Measurements from ENCODE around the gene NR1I2. TPM values are rescaled to one million over a fixed set of nuclear protein-coding genes. Genes with fewer than 3 reads are reported as not detected.

Gene NR1I2
- total and polyA plus RNA-seq, 9 of the 15 experiments (the other 6 are each of a cell fraction or from before 2014, with no cell fraction given): not detected

DNA sequence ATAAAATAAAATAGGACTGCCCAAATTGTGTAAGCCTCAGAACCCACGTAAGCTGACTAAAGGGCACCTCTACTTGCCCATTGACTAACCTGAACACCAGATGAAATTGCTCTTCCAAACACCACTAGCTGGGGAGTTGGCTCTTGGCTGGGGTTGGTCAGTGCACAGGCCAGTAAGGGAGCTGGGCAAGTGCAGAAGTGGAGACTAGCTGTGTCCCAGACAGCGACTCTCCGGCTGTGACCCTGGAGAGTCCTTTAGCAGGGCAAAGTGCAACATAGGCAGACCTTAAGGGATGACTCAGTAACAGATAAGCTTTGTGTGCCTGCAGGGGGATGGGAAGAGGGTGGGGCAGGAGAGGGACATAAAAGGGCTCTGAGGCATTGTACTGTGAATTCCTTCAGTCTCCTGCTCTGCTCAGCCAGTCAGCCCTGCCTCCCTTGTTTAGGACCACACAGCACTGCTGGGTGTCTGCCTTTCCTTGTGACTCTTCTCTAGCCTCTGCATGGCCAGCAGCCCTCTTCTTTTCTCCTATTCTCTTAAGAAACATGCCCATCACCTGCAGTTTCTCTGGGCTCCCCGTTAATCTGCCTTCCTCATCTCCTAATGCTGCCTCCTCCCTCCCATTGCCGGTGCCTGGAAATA, 13.2 kb downstream of the NR1I2 start (continued):
- TF ChIP-seq SRF (CRISPR knock-in tag; IDR thresholded peaks at IDR 0.05) (peak in 1 of 2 experiments; percentile 60; a peak in 1 of 4 replicates), BHLHE40 (IDR thresholded peaks at IDR 0.05; ENCODE audit: low read length) (peak; percentile 60), NRF1 (conservative IDR thresholded peaks at IDR 0.05 in 1 of 2, IDR thresholded peaks at IDR 0.05 in 1 of 2) (peak; percentile 51 to 56), MAFK (IDR thresholded peaks at IDR 0.05; ENCODE audit: low read length) (peak; percentile 76), POLR2A (conservative IDR thresholded peaks at IDR 0.05) (peak; percentile 53), RBM22 (IDR thresholded peaks at IDR 0.05; ENCODE audit: low read depth, low read length, poor library complexity, severe bottlenecking) (no peak)
- TF ChIP-seq, protein P1, sequence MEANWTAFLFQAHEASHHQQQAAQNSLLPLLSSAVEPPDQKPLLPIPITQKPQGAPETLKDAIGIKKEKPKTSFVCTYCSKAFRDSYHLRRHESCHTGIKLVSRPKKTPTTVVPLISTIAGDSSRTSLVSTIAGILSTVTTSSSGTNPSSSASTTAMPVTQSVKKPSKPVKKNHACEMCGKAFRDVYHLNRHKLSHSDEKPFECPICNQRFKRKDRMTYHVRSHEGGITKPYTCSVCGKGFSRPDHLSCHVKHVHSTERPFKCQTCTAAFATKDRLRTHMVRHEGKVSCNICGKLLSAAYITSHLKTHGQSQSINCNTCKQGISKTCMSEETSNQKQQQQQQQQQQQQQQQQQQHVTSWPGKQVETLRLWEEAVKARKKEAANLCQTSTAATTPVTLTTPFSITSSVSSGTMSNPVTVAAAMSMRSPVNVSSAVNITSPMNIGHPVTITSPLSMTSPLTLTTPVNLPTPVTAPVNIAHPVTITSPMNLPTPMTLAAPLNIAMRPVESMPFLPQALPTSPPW (CRISPR knock-in tag; IDR thresholded peaks at IDR 0.05): peak; percentile 60; the same call in 1 of the 2 replicates
- TF ChIP-seq, protein P2, sequence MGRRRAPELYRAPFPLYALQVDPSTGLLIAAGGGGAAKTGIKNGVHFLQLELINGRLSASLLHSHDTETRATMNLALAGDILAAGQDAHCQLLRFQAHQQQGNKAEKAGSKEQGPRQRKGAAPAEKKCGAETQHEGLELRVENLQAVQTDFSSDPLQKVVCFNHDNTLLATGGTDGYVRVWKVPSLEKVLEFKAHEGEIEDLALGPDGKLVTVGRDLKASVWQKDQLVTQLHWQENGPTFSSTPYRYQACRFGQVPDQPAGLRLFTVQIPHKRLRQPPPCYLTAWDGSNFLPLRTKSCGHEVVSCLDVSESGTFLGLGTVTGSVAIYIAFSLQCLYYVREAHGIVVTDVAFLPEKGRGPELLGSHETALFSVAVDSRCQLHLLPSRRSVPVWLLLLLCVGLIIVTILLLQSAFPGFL (CRISPR knock-in tag; IDR thresholded peaks at IDR 0.05): no peak
- TF ChIP-seq, protein P3, sequence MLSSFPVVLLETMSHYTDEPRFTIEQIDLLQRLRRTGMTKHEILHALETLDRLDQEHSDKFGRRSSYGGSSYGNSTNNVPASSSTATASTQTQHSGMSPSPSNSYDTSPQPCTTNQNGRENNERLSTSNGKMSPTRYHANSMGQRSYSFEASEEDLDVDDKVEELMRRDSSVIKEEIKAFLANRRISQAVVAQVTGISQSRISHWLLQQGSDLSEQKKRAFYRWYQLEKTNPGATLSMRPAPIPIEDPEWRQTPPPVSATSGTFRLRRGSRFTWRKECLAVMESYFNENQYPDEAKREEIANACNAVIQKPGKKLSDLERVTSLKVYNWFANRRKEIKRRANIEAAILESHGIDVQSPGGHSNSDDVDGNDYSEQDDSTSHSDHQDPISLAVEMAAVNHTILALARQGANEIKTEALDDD (IDR thresholded peaks at IDR 0.05): peak; percentile 58; the same call in 1 of the 2 replicates
- TF ChIP-seq, protein P4, sequence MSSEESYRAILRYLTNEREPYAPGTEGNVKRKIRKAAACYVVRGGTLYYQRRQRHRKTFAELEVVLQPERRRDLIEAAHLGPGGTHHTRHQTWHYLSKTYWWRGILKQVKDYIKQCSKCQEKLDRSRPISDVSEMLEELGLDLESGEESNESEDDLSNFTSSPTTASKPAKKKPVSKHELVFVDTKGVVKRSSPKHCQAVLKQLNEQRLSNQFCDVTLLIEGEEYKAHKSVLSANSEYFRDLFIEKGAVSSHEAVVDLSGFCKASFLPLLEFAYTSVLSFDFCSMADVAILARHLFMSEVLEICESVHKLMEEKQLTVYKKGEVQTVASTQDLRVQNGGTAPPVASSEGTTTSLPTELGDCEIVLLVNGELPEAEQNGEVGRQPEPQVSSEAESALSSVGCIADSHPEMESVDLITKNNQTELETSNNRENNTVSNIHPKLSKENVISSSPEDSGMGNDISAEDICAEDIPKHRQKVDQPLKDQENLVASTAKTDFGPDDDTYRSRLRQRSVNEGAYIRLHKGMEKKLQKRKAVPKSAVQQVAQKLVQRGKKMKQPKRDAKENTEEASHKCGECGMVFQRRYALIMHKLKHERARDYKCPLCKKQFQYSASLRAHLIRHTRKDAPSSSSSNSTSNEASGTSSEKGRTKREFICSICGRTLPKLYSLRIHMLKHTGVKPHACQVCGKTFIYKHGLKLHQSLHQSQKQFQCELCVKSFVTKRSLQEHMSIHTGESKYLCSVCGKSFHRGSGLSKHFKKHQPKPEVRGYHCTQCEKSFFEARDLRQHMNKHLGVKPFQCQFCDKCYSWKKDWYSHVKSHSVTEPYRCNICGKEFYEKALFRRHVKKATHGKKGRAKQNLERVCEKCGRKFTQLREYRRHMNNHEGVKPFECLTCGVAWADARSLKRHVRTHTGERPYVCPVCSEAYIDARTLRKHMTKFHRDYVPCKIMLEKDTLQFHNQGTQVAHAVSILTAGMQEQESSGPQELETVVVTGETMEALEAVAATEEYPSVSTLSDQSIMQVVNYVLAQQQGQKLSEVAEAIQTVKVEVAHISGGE (CRISPR knock-in tag; IDR thresholded peaks at IDR 0.05): 0 out of 6 replicates have a peak, but pooled peaks of 1 of the 3 experiments have one; percentile 30
- TF ChIP-seq, protein P5, sequence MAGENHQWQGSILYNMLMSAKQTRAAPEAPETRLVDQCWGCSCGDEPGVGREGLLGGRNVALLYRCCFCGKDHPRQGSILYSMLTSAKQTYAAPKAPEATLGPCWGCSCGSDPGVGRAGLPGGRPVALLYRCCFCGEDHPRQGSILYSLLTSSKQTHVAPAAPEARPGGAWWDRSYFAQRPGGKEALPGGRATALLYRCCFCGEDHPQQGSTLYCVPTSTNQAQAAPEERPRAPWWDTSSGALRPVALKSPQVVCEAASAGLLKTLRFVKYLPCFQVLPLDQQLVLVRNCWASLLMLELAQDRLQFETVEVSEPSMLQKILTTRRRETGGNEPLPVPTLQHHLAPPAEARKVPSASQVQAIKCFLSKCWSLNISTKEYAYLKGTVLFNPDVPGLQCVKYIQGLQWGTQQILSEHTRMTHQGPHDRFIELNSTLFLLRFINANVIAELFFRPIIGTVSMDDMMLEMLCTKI (IDR thresholded peaks at IDR 0.05; ENCODE audit: partially characterized antibody): no peak
- TF ChIP-seq, protein P6, sequence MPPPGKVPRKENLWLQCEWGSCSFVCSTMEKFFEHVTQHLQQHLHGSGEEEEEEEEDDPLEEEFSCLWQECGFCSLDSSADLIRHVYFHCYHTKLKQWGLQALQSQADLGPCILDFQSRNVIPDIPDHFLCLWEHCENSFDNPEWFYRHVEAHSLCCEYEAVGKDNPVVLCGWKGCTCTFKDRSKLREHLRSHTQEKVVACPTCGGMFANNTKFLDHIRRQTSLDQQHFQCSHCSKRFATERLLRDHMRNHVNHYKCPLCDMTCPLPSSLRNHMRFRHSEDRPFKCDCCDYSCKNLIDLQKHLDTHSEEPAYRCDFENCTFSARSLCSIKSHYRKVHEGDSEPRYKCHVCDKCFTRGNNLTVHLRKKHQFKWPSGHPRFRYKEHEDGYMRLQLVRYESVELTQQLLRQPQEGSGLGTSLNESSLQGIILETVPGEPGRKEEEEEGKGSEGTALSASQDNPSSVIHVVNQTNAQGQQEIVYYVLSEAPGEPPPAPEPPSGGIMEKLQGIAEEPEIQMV (tag; conservative IDR thresholded peaks at IDR 0.05; ENCODE audit: low read depth): no peak
- TF ChIP-seq, protein P7, sequence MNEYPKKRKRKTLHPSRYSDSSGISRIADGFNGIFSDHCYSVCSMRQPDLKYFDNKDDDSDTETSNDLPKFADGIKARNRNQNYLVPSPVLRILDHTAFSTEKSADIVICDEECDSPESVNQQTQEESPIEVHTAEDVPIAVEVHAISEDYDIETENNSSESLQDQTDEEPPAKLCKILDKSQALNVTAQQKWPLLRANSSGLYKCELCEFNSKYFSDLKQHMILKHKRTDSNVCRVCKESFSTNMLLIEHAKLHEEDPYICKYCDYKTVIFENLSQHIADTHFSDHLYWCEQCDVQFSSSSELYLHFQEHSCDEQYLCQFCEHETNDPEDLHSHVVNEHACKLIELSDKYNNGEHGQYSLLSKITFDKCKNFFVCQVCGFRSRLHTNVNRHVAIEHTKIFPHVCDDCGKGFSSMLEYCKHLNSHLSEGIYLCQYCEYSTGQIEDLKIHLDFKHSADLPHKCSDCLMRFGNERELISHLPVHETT (CRISPR knock-in tag; conservative IDR thresholded peaks at IDR 0.05 in 1 of 2, IDR thresholded peaks at IDR 0.05 in 1 of 2): 0 out of 4 replicates have a peak, but pooled peaks of 1 of the 2 experiments have one; percentile 12

All from K562 (cell line).